Measurements from ENCODE around the gene PRXL2B. TPM values are rescaled to one million over a fixed set of nuclear protein-coding genes. Genes with fewer than 3 reads are reported as not detected.

The PRXL2B gene
- total RNA-seq, 4 donors from 2014 or later: 7.1 to 19.2 (median 8.8) TPM

GRCh38 chr1:2553871-2554620 is 32.5 kb upstream of the PRXL2B start:
- no peak for ATAC-seq (ENCODE audit: low FRiP score)
- TF ChIP-seq CTCF (IDR thresholded peaks at IDR 0.05): no peak
- DNase-seq (ENCODE audit: low spot score): no peak

- no peak for TF ChIP-seq CTCF (IDR thresholded peaks at IDR 0.05)
- no peak for DNase-seq (ENCODE audit: low spot score)
- no peak for ATAC-seq (ENCODE audit: low FRiP score)
Measured at GRCh38 chr1:2554621-2555387, 31.8 kb upstream of the PRXL2B start.

GRCh38 chr1:2555634-2556276 is 30.8 kb upstream of the PRXL2B start:
- peak; percentile 75 for DNase-seq (ENCODE audit: low spot score)
- no peak for TF ChIP-seq CTCF (IDR thresholded peaks at IDR 0.05)
- peak; percentile 49 for ATAC-seq (ENCODE audit: low FRiP score)

- DNase-seq (ENCODE audit: low spot score) (no peak), ATAC-seq (ENCODE audit: low FRiP score) (peak; percentile 48)
- no peak for TF ChIP-seq CTCF (IDR thresholded peaks at IDR 0.05)
Measured at GRCh38 chr1:2556277-2556677, 30.3 kb upstream of the PRXL2B start, which contains the start of gene TNFRSF14. Gene TNFRSF14 (plus strand): TSS chr1:2556371. CDS start chr1:2556665, 294 bp downstream.

GRCh38 chr1:2556678-2557481 is 29.7 kb upstream of the PRXL2B start:
- TF ChIP-seq CTCF (IDR thresholded peaks at IDR 0.05): no peak
- ATAC-seq (ENCODE audit: low FRiP score): peak; percentile 10
- DNase-seq (ENCODE audit: low spot score): no peak
